TTC549 (cell line): ENCODE results near the gene CARD6.
"Not testable (repeated sequence)": the region's sequence is repeated elsewhere in the genome, so short reads cannot be mapped to it uniquely, and the experiment has no call there.

Experiments
- FAIRE-seq: peaks from 2 replicates; lab custom pipeline; 2012; peaks lifted over from hg19 to GRCh38; lab: Jason Lieb, UNC

CARD6 gene

GRCh38 chr5:40828021-40828631 lies 13.0 kb upstream of the CARD6 start:
- no peak for FAIRE-seq

DNA sequence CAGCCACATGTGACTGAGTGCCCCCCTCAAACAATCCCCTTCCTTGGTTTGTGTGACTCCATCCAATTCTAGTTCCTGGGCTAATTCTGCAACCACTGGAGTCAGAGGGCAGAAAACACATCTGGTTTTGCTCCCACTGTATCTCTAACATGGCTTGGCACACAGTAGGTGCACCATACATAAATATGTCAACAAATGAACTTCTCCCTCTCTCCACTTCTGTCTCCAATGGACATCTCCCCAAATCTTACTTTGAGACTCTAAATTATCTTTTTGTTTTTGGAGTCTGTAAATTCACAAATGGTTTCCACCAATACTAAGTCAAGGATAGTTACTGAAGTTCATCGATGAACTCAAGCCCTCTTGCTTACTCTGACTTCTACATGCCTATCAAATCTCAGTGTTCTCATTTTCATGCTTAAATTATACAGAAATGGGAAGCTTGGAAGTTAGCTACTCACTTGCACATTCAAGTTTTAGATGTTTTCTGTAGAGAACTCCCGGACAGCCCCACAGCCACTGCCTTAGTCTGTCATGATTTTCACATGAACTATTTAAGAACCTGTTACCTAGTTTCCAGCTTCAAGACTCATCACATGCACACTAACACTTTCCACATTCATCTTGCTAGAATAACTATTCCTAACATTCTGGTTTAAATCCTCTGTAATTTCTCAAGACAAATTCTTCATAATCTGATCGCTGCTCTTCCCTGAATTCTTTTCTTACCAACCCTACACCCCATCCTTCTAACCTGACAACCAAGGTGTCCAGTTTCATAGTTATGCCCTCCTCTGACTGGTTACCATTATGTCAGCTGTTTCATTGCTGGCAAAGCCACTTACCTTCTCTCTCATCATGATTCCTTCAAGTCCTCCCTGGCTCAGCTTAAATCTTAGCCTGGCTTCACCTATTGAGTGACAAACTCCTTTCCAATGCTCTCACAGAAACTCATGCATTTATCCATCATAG lies 12.2 kb upstream of the CARD6 start:
- no peak for FAIRE-seq

DNA sequence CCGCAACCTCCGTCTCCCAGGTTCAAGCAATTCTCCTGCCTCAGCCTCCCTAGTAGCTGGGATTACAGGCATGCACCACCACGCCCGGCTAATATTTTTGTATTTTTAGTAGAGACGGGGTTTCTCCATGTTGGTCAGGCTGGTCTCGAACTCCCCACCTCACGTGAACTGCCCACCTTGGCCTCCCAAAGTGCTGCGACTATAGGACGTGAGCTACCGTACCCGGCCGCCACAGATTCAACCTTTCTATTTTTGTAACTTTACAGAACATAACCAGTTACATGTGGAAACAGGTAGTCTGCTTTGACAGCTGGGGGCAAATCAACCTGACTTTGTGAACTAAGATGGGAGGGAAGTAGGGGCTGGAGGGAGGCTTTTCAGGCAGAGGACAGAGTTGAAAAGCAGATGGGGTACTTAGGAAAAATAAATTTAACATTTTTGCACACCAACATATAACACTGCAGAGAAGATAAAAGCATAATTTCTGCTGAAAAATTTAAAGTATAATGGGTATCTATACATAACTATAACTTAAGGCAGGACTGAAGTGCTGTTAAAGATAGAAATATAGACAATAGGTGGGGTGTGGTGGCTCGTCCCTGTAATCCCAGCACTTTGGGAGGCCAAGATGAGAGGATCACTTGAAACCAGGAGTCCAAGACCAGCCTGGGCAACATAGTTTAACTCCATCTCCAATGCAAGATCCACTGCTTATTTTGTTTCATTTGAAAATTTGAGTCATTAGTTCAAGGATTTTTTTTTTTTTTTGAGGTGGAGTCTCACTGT lies 11.2 kb upstream of the CARD6 start:
- FAIRE-seq, result no peak

GRCh38 chr5:40831346-40832210 lies 9.6 kb upstream of the CARD6 start:
- FAIRE-seq, result no peak

DNA sequence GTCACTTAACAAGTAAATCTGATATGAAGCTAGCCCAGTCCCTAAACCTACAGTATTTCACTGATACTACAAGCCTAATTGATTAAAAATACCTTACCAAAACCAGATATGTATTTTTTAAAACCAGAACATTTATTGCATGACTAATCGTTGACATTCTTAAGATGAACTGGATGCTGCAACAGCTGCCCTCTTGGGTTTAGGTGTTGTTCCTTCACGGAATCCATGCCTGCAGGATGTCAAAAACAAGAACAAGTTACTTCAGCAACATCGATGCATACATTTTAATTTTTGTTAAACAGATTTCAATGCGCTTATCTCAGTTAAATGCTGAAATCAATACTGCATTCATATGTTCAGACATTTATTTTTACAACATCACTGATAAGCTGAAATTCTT lies 8.8 kb upstream of the CARD6 start:
- FAIRE-seq, result no peak

- no peak for FAIRE-seq
These were observed 7.4 kb upstream of the CARD6 start for GRCh38 chr5:40833712-40834229.

DNA sequence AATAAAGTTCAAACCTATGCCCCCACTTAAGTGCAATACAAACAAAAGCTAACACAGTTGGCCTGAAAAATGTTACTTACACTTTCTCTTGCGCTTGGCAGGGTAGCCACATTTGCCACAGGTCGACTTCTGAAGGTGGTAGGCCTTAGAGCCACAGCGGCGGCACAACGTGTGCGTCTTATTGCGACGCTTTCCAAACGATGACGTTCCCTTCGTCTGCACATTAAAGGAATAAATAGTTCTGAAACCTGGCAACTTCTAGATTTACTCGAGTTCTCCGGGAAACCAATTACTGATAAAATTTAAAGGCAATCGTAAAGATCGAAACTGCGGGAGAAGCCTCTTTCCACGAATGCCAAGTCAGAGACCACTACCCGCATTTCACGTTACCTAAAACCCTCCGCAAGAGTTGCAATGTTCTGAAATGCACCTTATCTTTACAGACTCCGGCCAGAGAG lies 6.7 kb upstream of the CARD6 start:
- no peak for FAIRE-seq

DNA sequence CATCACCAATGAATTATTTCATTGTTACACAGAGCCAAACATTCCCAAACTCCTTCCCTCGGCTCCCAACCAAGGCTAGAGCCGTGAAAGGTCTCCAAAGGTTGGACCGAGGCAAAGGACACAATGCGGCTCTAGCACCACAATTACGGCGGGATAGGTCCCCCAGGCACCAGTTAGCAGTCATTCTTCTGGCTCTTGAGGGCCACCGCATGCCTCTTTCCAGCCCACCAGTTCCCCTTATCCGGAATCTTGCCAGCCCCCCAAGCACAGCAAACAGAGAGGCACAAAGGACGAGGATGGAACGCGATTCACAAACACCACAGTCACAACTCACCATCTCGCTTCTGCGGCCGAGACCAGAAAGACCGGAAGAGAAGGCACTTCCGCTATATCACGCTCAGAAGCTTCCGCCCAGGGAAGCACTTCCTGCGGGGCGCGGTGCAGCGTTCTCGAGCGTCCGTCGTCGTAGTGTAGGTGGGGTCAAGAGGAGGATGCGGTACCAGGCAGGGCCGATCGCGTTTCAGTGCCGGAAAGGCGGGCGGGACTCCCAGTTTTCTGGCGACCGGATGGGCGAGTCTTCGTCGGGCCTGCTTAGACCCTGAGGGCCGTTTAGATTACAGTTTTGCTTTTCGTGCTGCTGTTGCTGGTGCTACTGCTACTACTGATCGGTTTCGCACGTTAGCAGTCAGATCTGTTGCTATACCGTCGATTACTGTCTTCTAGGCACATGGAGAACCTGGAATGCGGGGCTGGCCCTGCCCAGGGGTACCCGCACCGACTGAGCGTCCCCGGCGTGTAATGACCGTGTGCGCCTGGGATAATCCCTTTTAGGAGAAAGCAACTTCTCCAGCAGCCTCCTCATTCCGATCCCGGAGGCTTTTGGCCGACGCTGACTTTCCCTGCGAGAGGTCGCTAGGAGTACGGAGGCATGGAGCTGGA lies 6.0 kb upstream of the CARD6 start, which contains the start of gene RPL37:
RPL37 (minus strand) TSS at position 374 of the 939 bp plus-strand sequence; CDS start at position 337, 37 bp downstream.
- peak; percentile 62 for FAIRE-seq

GRCh38 chr5:40838086-40838485 lies 3.1 kb upstream of the CARD6 start:
- no peak for FAIRE-seq

- FAIRE-seq, result no peak
These were observed 1.2 kb downstream of the CARD6 start for GRCh38 chr5:40842351-40842750.

DNA sequence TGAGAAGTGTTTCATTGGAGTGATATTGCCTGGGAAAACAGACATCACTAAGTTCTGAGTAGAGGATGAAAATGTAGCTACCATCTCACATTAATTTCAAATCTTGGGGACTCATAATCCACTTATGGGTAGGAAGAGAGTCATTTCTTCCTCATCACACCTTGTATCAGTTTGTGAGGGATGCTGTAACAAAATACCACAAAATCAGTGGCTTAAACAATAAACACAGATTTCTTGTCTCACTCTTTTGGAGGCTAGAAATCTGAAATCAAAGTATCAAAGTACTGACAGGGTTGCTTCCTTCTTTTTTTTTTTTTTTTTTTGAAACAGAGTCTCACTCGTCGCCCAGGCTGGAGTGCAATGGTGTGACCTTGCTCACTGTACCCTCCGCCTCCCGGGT lies 3.4 kb downstream of the CARD6 start:
- FAIRE-seq, result no peak

- no peak for FAIRE-seq
These were observed 5.2 kb downstream of the CARD6 start for GRCh38 chr5:40846371-40846770.

DNA sequence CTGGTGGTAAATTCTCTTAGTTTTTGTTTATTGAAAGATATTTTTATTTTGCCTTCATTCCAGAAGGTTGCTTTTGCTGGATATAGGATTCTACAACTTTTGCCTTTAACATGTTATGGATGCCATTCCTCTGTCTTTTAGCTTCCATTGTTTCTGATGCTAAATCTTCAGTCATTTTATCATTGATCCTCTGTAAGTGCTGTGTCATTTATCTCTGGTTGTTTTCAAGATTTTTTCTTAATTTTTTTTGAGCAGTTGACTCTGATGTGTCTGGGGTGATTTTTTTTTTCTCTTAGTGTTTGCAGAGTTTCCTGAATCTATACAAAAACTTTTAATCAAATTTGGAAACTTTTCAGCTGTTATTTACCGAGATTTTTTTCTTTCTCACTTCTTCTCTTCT lies 6.4 kb downstream of the CARD6 start:
- no peak for FAIRE-seq

GRCh38 chr5:40853632-40854192 lies 12.5 kb downstream of the CARD6 start:
- FAIRE-seq, result no peak

GRCh38 chr5:40860711-40861110 lies 19.5 kb downstream of the CARD6 start:
- FAIRE-seq, result no peak

DNA sequence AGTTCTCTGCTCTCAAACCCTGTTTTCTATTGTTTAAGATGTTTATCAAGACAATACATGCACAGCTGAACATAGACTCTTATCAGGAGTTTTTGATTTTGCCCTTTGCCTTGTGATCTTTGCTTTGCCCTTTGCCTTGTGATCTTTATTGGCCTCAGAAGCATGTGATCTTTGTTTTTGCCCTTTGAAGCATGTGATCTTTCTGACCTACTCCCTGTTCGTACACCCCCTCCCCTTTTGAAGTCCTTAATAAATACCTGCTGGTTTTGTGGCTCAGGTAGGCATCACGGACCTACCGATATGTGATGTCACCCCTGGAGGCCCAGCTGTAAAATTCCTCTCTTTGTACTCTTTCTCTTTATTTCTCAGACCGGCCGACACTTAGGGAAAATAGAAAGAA lies 23.8 kb downstream of the CARD6 start:
- not testable (repeated sequence) for FAIRE-seq

- FAIRE-seq, result no peak
These were observed 25.7 kb downstream of the CARD6 start for GRCh38 chr5:40866844-40867243.

- FAIRE-seq, result no peak
These were observed 28.2 kb downstream of the CARD6 start for GRCh38 chr5:40869384-40869783.

GRCh38 chr5:40871177-40871576 lies 30.0 kb downstream of the CARD6 start:
- FAIRE-seq, result no peak

- FAIRE-seq, result not testable (repeated sequence)
These were observed 31.1 kb downstream of the CARD6 start for GRCh38 chr5:40872253-40872652.
